Measurements from ENCODE around the gene FAM9A. TPM values are rescaled to one million over a fixed set of nuclear protein-coding genes. Genes with fewer than 3 reads are reported as not detected.

Gene FAM9A
- total RNA-seq, 1 donor from 2014 or later, result not detected

Other genes with a start within 250 kb of the FAM9A start
- gene ANOS1, start 69.2 kb downstream of the FAM9A start, total RNA-seq, result 10.0 and 15.3 TPM in 2 replicates
- gene FAM9B, start 232.7 kb upstream of the FAM9A start, total RNA-seq, result not detected in 2 replicates

Measured in astrocyte (in vitro differentiated cells and primary cell).